Measurements from ENCODE around the gene POU6F2. TPM values are rescaled to one million over a fixed set of nuclear protein-coding genes. Genes with fewer than 3 reads are reported as not detected.

Gene POU6F2
- total RNA-seq, 4 donors from 2014 or later: not detected

DNA sequence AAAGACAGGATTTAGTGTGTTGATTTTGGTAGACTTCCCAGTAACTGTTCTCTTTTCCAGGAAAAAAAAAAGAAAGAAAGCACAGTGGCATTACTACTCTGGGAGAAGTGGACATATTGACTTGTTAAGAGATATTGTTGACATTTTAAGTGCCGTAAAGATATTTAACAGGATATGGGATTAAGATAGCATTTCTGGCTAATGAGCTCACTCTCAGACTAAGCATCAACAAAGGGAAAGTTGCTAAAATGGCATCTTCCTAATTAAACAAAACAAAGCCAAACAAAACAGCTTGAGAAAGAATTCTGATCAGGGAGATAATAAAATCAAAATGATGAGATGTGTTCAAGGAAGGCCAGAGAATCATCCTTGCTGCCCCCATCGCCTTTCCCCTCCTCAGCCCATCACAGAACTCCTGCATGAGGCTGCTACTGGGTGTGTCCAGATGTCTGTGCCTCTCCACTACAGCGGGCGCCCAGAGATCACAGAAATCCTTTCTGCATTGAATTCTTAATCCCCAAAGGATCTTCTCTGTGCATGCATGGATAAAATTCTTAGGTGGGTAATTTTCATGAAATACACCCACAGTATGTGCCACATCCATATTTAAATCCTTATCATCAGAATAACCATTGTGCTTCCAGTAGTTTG lies 270.5 kb downstream of the POU6F2 start:
- Histone ChIP-seq H3K4me3 (no peak overlapping the region), H3K4me1 (no peaks in the 10 kb centered on the region), H3K9me3 (no peaks in the 10 kb centered on the region), H3K27ac (no peak overlapping the region), H3K27me3 (no peaks in the 10 kb centered on the region), H3K36me3 (no peaks in the 10 kb centered on the region)
- DNase-seq (ENCODE audit: low spot score in 2 of 2): no peak
- 80% methylated on average over 4 of the region's 4 CpGs for WGBS
- TF ChIP-seq POLR2AphosphoS5 (IDR thresholded peaks at IDR 0.05) (no peak), POLR2A (IDR thresholded peaks at IDR 0.05) (no peak), EP300 (IDR thresholded peaks at IDR 0.05) (no peak)
- TF ChIP-seq, protein P1, sequence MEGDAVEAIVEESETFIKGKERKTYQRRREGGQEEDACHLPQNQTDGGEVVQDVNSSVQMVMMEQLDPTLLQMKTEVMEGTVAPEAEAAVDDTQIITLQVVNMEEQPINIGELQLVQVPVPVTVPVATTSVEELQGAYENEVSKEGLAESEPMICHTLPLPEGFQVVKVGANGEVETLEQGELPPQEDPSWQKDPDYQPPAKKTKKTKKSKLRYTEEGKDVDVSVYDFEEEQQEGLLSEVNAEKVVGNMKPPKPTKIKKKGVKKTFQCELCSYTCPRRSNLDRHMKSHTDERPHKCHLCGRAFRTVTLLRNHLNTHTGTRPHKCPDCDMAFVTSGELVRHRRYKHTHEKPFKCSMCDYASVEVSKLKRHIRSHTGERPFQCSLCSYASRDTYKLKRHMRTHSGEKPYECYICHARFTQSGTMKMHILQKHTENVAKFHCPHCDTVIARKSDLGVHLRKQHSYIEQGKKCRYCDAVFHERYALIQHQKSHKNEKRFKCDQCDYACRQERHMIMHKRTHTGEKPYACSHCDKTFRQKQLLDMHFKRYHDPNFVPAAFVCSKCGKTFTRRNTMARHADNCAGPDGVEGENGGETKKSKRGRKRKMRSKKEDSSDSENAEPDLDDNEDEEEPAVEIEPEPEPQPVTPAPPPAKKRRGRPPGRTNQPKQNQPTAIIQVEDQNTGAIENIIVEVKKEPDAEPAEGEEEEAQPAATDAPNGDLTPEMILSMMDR (IDR thresholded peaks at IDR 0.05): no peak

DNA sequence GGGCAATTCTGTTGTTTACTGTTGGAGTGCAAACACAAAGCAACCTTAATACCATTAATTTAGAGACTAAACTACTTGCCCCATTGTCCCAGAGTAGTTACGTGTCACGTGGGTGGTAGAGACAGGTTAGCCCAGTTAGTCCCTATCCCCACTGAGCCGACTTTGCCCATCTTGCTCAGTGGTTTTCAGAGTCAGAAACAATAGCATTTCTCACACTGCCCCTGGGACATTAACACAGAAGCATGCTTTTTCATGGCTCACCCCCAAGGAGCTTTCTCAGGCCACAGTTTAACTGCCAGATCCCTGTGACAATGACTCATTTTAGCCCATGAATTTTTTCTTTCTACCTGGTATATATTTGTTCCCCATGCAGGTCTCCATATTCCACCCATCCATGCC lies 271.0 kb downstream of the POU6F2 start:
- no peak for DNase-seq (ENCODE audit: low spot score in 2 of 2)
- TF ChIP-seq POLR2AphosphoS5 (IDR thresholded peaks at IDR 0.05) (no peak), POLR2A (IDR thresholded peaks at IDR 0.05) (no peak), EP300 (IDR thresholded peaks at IDR 0.05) (no peak)
- TF ChIP-seq, protein P1 (IDR thresholded peaks at IDR 0.05): no peak
- Histone ChIP-seq H3K4me3 (no peak overlapping the region), H3K4me1 (no peaks in the 10 kb centered on the region), H3K36me3 (no peaks in the 10 kb centered on the region), H3K27me3 (no peaks in the 10 kb centered on the region), H3K9me3 (no peaks in the 10 kb centered on the region), H3K27ac (no peak overlapping the region)
- 78% methylated on average over 3 of the region's 3 CpGs for WGBS

DNA sequence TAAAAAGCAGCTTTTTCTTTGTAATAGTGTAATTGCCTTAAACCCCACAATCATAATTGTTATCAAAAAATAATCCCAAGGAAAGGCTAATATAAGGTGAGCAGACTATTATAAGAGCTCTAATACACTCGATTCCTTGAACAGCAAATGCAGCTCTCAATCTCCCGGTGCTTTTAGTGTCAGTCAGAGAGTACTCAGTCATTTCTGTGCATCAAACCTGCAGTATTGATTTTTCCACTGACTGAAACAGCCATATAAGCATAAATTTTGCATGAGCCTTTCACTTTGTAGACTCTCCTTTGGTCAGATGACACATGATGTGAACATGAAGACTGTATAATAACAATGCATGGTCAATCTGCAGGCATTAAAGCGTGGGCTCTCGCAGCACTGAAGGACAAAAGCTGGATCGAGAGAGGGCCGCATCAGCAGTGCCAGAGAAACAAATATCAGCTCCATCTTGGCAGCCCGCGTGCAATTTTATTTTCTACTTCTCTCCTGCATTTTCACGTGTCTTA lies 272.0 kb downstream of the POU6F2 start:
- no peak for TF ChIP-seq POLR2AphosphoS5 (IDR thresholded peaks at IDR 0.05)
- TF ChIP-seq POLR2A (IDR thresholded peaks at IDR 0.05): no peak
- TF ChIP-seq, protein P1 (IDR thresholded peaks at IDR 0.05): no peak
- TF ChIP-seq EP300 (IDR thresholded peaks at IDR 0.05): no peak
- Histone ChIP-seq H3K4me3 (no peak overlapping the region), H3K36me3 (no peaks in the 10 kb centered on the region), H3K9me3 (no peaks in the 10 kb centered on the region), H3K27me3 (no peaks in the 10 kb centered on the region), H3K27ac (no peak overlapping the region), H3K4me1 (no peaks in the 10 kb centered on the region)
- no peak for DNase-seq (ENCODE audit: low spot score in 2 of 2)
- WGBS: 91% methylated on average over 9 of the region's 9 CpGs

DNA sequence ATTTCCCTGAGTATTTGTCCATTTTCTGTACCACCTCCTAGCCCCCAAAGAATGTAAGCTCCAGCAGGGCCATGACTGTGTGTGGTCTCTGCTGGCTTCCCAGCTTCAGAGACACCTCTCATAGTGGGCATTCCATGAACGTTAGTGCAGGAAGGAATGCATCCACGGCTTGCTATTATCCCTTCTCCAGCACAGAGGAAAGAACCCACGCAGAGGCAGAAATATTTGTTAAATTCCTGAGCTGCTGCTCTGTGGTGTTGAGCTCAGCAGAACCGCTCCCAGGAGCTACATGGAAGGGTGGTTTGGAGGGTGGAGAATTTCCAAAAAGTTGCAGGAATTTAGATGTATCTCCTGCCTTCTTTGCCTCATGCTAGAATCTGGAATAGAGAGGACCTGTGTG lies 275.2 kb downstream of the POU6F2 start:
- Histone ChIP-seq H3K4me1 (no peaks in the 10 kb centered on the region), H3K27me3 (no peaks in the 10 kb centered on the region), H3K27ac (no peak overlapping the region), H3K4me3 (no peak overlapping the region), H3K9me3 (no peaks in the 10 kb centered on the region), H3K36me3 (no peaks in the 10 kb centered on the region)
- TF ChIP-seq POLR2A (IDR thresholded peaks at IDR 0.05): no peak
- TF ChIP-seq EP300 (IDR thresholded peaks at IDR 0.05): no peak
- TF ChIP-seq, protein P1 (IDR thresholded peaks at IDR 0.05): no peak
- TF ChIP-seq POLR2AphosphoS5 (IDR thresholded peaks at IDR 0.05): no peak
- 28% methylated on average over 4 of the region's 4 CpGs for WGBS
- no peak for DNase-seq (ENCODE audit: low spot score in 2 of 2)

DNA sequence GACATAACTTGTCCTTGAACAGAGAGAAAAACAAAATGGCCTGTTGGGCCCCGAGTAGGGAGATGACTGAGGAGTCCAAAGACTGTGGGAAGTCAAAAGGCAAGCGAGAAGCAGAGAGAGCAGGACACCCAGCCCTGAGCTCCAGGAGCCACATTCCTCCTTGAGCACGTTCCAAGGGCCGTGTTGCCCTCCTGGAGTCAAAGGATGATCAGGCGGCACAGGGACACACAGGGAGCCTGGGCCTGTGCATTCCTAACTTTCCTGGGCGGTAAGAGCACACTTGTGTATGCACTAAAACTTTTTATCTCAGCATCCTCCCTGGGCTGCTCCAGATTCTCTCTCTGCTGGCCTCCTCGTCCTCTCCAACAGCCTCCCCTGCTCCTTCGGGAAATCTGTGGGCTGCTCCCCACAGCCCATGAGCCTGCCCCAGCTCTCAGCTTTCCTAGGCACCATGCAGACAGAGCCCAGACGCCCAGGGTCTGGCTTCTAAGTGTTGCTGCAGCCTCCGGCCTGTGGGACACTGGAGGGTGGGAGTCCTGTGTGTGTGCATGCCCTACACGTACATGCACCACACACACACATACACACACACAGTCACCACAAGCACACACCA lies 281.8 kb downstream of the POU6F2 start:
- H3K36me3 ChIP-seq: no peaks in the 10 kb centered on the region
- H3K4me1 ChIP-seq: no peaks in the 10 kb centered on the region
- no peak overlapping the region for H3K27ac ChIP-seq
- WGBS: 73% methylated on average over 11 of the region's 11 CpGs
- TF ChIP-seq POLR2AphosphoS5 (IDR thresholded peaks at IDR 0.05) (no peak), EP300 (IDR thresholded peaks at IDR 0.05) (no peak), POLR2A (IDR thresholded peaks at IDR 0.05) (no peak)
- TF ChIP-seq, protein P1 (IDR thresholded peaks at IDR 0.05): no peak
- no peak for DNase-seq (ENCODE audit: low spot score in 2 of 2)
- H3K9me3 ChIP-seq: no peaks in the 10 kb centered on the region
- no peaks in the 10 kb centered on the region for H3K27me3 ChIP-seq
- no peak overlapping the region for H3K4me3 ChIP-seq

Data from suprapubic skin (tissue), 4 donors.